ENCODE measurements around the gene AMER2.

Gene AMER2

DNA sequence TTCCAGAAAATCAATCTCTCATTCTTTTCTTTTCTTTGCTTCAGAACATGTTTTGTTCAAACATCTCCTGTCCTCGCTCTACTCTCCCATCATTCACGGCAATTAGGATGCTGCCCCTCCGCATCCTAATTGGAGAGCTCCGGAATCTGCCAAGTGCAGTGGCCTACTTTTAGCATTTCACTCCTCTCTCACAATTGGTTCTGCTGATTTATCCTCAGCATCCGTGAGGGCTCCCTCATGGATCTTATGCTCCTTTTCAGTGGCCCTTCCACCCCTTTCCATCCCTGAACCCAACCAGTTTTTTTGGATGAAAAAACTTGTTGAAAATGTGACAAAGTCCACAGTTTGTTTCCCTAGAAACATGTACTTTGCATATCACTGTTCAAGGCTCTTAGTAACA is 22.4 kb downstream of the AMER2 start:
- peak in 1 of 2 experiments; percentile 79 for DNase-seq

DNA sequence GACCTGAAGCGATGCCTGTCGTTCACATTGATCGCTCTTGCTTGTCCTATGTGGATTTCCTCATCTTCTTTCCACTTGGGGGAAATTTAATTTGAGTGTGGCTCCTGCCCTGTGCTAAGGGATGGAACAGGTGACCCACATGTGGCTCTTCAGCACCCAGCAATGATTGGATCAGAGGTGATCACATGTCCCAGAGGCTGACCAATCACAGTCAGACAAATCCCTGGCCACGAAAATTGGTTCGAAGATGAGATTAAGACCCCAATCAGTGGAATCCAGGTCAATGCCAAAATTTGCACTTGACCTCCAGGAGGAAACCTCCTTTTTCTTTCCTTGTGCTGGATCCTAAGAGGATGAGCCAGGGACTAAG is 23.7 kb downstream of the AMER2 start:
- no peak for DNase-seq

DNA sequence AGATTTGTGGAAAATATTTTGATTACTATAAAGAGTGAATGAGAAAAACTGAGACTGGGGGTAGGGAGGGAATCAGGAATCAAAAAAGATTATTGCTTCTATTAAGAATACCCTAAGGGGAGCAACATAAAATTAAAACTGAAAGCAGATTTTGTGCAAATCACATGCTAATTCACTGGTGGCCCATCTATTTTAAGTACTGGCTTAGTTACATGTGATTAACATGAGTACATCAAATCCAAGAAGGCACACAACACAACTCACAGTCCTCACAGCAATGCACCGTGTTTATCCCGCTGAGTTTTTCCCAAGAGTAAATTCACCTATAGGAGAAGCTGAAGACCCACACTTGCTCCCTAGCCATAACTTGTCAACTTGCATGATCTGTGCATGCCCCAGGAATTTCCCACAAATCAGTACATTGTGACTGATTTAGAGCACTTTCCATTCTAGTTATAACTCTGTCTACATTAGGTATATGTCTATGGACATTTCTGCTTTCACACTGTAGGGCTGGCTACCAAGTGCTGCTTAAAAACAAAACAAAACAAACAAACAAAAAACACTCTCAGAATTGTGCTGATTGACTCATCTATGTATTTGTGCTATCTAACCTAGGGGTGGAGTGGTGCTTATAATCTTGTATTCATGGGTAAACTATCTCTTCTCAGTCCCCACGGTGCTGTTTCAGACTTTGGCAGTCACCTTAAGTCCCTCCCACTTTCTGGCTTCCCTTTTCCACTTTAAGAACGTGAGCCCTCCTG is 24.3 kb downstream of the AMER2 start:
- peak; percentile 73 to 81 for DNase-seq

DNA sequence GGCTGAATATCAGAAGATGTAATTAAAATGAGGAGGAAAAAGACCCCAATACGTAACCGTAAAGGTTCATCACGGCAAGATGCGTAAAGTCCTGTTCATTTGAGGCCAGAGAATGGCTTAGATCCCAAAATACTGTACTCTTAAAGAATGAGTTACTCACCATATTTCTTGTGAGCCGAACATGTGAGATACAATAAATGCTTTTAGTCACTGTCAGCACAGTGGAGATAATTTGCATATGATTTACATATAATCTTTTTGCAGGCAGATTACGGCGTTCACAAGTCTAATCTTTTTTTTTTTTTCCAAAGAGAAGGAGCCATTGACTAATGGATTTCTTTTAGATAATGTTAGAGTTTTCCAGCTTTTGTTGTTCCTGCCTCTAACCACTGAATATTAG is 28.4 kb downstream of the AMER2 start:
- DNase-seq, result peak; percentile 94 to 96

DNA sequence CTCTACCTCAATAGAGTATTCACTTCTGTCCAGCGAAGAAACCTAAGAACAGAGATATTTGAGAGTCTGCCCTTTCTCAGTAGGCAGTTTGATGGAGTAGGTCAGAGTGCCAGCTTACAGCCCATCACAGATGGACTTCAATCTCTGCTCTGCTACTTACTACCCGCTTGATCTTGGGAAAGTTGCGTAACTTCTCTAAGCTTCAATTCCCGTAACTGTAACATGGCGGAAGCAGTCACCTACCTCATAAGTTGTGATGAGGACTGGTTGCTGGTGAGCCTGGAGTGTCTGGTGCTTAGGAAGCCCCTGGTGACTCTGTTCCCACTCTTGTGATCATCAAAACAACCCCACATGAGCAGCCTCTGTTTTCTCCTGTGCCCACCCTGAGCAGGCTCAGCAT is 31.0 kb downstream of the AMER2 start:
- no peak for DNase-seq

DNA sequence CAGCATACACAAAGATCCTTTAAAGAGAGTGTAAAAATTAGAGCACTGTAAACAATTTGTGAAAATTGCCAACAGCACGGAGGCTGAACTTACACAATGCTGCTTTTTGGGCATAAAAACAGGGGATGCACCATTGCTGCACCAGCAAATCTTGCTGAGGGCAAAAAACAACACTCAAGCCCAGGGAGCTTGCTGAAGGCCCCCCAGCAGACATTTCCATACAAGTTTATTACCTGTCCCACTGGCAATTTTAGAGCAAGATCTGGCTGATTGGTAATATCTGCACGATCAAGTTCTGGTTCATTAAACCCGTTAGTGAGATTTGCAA is 34.3 kb downstream of the AMER2 start:
- DNase-seq, result no peak

DNA sequence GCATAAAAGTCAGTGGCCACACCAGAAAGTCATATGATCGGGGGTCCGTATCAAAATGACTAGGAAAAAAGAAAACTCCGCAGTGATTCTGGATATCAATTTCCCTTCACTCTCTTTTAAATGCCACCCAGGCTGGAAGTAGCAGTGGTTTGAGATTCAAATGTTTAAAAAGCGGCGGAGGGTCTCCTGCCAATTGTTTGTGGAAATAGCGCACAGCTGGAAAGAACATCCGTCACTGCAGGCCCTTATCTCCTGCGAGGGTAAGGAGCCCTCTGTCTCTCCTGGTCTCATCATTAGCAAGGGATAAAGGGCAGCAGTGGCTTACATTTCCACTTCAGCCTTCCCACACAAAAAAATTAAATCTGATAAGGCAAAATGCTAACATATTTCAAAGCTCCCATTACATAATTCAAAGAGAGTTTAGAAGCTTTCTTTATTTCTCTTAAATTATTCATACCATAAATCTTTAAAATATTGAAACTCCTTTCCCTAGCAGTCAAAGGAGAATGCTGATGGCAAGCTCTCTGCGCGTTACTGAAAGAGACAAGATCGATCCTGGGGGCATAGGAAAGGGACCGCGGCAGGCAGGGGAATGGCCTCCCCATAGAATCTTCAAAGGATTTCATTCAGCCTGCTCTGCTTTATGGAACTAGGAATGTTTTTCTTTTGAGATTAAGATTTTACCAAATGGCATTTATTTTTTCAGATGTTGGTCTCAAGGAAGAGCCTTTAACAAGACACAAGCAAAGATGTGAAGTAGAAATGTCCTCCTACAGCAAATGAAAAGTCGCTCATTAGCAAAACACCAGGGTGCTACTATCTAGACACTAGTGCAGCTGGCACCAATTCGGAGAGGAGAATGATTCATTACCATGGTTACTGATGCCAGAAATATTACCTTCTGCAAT is 35.0 kb downstream of the AMER2 start:
- no peak for DNase-seq

DNA sequence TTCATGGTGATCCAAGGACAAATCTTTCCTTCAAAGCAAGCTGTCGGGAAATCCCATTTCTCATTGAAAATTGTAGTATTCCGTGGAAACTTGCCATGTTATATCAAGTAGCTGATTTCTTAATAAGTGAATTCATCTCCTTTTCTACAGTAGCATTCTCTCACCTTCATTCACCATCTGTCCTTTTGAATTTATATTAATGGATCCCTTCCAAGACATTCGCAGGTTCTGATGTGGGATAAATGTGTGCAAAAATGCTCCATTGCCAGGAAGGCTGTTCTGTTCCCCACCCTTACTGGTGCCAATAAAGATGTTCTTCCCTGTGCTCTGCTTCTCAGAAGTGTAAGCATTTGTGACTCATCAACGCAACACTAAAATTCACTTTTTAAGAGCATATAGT is 36.2 kb downstream of the AMER2 start:
- DNase-seq, result no peak

DNA sequence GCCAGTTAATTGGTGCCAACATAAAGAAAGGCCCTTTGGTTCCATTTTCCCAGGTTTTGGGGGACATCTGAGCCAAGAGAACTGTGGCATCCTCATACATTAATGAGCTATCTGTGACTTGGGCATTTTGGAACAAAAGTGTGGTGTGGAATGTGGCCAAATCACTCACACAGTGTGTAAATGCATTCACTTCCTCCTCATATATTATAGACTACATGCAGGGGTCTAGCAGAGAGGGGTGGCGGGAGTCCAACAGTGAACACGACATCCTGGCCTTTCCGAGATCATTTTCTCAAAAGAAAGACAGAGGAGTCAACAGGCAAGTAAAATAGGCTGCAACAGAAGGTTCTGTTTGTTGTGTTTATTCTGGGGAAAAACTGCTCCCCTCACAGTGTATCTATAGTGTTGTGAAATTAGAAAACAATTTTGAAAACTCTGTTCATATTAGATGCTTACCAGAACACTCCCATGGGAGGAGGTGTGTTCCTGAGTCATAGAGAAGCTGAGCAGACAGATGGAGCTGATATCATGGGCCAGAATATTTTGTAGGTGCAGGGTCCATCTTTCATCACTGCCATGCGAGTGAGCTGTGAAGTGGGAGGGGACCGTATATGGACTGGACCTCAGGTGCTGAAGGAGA is 39.2 kb downstream of the AMER2 start:
- DNase-seq, result no peak

DNA sequence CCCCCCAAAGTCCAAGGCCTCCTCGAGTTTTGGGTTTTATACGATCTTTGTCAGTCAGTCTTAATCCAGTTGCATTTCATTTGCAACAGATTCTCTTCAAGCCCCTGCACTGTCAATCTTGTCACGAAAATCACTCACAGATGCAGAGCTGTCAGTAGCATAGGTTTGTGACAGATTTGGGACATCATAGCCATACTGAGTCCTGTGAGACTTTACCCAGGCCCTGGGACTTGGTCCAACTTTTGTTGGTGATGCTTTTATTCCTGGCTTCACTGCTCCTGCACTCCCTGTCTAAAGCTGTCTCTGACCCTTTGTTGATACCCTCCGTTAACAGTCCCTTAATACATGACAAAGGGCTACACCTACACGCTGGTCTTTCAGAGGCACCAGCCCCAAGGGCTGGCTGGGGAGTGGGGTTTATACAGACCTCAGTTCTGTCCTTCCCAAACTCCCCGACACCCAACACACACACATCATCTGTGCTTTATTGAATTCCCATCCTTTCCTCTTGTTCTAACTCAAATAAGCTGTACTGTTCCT is 40.1 kb downstream of the AMER2 start:
- DNase-seq, result no peak

DNA sequence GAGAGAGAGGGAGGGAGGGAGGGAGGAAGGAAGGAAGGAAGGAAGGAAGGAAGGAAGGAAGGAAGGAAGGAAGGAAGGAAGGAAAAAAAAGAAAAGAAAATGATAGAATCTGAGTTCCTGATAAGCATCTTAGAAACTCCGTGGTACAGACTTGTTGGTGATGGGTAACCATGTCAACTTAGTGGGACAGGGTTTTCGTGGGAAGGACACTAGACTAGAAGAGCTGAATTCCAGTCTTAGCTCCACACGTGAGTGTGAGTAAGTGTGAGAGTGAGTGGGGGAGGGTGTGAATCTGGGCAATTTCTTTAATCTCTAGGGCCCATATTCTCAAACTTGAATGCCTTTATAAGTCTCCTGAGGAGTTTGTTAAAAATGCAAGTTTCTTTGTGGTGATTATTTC is 41.1 kb downstream of the AMER2 start:
- DNase-seq, result no peak

DNA sequence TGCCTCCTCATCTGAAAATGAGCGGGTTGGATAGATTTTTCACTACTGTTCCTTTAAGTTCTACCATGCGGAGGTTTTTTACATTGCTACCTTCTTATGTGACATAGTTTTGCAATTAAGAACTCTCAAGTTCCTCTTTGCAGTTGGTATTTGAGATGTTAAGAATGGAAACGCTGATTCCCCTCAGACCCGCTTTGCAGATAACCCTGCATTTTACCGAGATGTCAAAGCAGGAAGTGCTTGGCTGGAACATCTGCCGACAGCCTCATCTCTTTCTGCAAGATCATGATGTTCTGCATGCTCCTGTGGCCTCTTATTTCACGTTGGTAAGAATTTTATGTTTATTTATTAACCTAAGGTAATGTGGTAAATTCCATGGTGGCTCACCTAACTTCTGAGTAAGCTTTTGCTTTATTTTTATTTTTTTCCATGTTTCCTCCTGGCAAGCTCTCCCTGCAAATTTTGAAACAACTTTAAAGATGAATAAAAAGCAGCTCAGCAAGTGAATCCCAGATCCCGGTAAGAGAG is 53.6 kb downstream of the AMER2 start:
- DNase-seq, result no peak

DNA sequence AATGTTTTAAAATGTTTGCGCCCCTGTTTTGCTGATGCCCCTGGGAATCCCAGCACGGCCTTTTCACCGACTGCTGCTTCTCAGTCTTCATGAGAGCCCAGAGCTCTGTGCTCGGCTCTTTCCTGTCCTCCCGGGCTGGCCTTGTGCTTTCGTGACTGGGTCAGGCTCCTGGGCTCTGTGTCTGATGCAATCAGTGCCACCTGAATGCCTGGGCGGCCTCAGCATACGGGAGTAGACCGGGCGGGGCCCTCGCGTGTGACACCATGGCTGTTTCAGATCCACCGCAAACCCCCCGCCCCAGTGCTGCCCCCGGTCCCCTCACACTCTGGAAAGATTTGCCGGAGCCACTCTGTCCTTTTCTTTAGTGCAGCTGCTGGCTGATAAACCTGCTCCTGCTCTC is 54.8 kb downstream of the AMER2 start:
- peak in 1 of 2 experiments; percentile 31 for DNase-seq

DNA sequence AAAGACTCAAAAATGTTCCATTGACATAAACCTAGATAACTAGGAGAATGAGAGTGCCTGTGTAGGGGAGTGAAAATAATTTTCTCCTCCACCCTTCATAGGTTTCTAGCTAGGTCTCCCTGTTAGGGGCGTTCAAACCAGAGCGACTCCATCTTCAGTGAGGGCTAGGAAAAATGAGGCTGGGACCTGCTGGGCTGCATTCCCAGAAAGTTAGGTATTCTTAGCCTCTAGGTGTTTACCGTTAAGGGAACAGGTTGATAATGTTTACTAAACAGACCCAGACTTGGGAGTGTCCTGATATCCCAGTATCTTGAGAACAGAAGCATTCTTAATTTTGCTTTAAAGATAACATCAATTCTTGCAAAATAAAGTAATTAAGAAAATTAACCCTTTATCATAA is 56.0 kb downstream of the AMER2 start:
- DNase-seq, result no peak

DNA sequence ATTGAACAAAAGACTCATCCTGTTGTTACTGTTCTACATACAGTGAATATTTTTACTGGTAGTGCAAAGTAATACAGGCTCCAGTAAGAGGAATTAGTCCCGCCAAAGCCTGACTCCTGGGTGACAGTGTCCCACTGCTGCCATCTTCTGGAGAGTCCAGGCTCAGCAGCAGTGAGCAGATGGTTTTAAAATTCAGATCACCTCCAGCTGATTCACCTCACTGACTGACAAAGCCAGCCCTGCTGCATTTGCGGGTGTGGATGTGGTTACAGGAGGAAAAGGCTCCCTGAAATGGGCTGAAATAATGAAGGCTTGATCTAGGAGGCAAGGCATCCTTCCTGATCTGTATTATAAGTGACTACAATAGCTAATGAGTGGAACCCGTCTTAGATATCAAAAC is 57.9 kb downstream of the AMER2 start:
- peak; percentile 86 to 93 for DNase-seq

DNA sequence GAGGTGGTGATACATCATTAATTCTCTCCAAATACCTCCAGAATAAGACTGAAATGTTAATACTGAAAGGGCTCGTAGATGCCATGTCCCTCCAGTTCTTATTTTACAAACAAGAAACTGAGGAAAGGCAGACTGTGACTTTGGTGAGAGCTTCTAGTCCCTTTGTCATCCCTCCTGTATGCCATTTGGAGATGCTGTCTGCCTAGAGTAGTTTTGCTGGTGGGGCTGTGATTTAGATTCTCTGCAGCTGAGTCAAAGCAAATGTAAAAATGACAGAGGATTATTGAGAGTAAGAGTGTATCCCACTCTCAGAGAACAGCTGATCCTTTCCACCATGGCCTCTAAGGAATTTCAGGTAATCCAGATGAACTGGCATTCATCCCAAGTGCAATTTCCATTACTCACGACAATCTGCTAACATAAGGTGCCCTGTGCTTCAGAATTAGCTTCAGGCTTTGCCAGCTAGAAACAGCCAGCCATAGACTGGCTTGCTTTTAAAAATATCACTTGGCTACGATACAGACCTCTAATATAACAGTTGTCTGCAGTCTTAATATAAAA is 59.3 kb downstream of the AMER2 start:
- DNase-seq, result no peak

Data from NCI-H526 (cell line).